Stimulated activated CD4-positive, alpha-beta T cell treated with anti-CD3 and anti-CD28 coated beads, TNF-alpha, amount 100 ng/mL, for 48 hours (primary cell): Measurements from ENCODE around the gene MAN1C1.
A peak's percentile ranks its signal among the peaks of the same experiment; 100 is the strongest.
"Not testable (repeated sequence)": the region's sequence is repeated elsewhere in the genome, so short reads cannot be mapped to it uniquely, and the experiment has no call there.

Experiments
- DNase-seq, 3 donors: peaks; one replicate each; pipeline ENCODE4 v3.0.0-alpha.2; 2020; ENCODE audit warnings: low read depth in 3 of 3

Gene MAN1C1

DNA sequence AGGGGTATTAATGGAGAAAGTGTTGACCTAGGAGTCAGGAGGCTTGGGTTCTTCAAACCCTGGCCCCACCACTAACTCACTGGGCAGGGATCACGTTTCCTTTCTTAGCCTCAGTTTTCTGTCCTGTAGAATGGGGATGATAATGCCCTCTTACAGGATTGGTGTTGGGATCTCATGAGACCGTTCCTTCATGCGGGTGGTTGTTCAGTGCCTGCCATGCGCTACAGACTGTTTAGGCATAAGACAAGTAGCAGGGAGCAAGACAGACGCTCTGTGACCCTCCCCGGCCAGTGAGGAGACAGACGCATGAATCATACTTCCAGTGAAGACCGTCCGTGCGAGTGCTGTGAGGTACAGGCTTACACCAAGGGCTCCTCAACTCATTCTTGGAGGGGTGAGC is 81.7 kb downstream of the MAN1C1 start:
- DNase-seq = peak in 1 of 3 donors; percentile 59

DNA sequence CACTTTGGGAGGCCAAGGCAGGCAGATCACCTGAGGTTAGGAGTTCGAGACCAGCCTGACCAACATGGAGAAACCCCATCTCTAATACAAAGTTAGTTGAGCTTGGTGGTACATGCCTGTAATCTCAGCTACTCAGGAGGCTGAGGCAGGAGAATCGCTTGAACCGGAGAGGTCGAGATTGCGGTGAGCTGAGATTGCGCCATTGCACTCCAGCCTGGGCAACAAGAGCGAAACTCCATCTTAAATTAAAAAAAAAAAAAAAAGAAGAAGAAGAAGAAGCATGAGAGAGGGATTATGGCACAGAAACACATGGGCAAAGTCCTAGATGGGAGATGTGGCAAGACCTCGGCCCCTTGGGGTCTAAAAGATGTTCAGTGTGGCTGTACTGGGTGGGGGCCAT is 82.5 kb downstream of the MAN1C1 start:
- DNase-seq = not testable (repeated sequence)

DNA sequence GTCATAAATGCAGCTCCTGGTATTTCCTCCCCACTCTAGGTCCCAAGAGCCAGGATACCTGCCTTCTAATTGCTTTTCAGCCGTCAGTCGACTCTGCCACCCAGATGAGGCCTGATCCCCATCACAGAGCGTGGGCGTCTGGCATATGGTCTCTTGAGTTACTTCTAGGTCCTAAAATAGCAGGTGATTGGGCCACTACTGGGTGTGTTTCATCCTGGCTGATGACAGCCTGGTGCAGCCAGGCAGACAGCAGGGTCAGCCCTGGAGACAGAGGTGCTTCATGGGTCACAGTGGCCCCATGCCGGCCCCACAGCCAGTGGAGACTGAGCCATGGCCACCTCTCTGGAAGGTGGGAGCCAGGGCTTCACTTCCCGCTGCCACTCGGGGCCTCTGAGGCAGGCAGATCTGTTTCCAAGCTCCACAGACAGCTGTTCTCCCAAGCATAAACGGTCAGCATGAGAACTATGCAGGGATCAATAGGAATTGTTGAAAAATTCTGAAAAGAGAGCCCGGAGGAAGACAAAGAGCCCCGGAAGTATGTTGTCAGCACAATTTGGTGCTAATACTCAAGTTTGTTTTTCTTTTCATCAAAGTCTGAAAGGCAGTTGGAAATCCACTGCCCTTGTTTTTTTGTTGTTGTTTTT is 83.0 kb downstream of the MAN1C1 start:
- DNase-seq = no peak

DNA sequence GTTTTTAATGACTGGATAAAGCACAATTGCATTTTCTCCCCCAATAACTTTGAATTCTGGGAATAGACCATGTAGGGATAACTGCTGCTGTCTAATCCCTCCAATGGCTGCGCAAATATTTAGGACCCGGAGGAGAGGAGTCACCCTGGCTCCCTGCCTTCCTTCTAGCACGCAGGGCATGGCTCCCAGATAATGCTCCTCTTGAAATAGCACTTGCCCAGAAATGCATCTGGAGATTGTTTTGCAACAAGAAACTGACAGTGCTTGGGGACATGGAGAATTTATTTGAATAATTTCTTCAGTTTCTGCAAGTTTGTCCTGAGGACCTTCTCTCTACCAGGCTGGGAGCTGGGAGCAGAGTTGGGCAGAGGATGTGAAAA is 83.5 kb downstream of the MAN1C1 start:
- DNase-seq = no peak

DNA sequence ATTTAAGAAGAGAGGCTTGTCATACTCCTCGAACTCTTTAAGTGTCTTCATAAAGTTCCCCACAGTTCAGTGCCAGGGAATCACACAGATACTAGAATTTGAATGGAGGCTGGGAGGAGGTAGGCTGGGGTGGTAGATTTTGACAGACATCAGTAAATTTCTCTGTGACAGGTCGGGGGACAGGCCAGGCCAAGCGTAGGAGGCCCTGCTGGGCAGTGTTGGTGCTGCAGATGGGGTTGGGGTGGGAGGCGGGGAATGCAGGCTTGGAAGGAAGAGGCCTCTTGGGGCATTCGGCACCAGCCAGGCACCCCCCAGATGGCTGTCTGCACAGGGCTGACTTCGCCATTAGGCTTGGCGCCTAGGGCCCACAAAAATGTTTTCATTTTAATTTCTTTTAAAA is 84.0 kb downstream of the MAN1C1 start:
- DNase-seq = no peak

DNA sequence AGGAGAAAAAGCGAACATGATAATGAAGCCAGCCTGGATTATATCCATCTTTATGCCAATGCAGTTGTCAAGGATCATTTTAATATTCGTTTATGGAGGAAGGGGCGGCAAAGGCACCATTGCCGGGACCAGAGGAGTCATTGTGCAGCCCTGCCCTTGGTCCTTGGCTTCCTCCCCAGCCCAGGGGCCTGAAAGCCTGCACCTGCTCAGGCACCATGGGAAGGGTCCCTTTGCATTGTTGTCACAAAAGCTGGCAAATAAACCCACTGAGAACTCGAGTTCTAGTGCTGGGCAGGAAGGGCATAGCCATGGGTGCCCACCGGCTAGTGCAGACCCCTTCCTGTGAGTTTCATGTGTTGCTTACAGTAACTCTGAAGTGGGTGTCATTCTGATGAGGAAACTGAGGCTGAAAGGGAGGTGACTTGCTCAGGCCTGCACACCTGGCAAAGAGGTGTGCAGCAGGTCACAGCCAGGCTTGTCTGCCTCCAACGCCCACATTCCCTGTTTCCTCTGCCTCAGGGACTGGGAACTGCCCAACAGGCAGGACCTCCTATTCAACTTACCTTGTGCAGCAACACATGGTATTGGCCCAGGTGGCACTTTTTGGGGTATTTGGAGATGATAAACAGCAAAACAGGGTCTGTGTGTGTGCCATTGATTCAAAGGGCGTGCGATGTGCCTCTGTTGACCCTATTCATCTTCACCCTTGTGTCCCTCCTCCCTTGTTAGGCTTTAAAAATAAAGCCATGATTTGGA is 84.6 kb downstream of the MAN1C1 start:
- no peak for DNase-seq

DNA sequence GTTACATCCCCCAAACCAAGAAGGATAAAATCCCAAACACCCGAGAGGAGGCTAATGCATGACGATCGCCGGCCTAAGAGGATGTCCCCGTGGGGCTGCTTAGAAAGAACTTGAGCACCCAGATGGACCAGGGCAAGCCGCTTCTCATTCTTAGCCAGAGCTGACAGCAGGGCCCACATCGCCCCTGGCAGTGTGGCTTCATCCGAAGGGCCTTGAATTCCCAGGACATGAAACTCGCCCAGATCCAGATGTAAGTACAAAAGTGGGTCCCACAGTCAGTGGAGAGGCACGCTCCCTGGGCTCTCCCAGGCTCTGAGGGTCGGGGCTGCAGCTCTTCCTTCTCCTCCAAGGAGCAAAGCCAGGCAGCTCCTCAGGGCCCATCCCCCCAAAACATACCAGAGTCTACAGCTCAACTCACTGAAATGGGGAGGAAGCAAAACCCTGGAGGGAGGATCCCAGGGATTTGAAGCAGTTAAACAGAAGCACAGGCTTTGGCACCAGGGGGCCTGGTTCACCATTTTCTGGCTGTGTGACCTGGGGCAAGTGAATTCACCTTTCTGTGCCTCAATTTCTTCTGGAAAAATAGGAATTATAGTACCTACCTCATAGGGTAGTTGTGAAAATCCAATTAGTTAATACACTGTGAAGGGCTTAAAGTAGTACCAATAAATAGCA is 85.6 kb downstream of the MAN1C1 start:
- DNase-seq = no peak

DNA sequence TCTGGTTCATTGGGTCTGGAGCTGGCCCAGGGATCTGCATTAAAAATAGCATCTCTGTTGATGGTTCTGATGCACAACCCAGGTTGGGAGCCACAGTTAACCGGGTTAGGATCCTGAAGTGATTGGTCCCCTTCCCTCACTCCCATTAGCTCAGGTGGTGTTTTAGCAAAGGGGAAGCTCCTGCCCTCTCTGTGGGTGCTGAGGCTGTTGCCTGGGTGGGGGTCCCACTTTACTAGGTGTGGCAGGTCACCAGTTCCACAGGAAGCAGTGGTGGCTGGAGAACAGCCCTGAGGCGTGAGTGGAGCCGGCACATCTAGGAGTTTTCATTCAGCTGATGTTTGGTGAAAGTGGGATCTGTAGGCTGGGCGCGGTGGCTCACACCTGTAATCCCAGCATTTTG is 86.5 kb downstream of the MAN1C1 start:
- no peak for DNase-seq

DNA sequence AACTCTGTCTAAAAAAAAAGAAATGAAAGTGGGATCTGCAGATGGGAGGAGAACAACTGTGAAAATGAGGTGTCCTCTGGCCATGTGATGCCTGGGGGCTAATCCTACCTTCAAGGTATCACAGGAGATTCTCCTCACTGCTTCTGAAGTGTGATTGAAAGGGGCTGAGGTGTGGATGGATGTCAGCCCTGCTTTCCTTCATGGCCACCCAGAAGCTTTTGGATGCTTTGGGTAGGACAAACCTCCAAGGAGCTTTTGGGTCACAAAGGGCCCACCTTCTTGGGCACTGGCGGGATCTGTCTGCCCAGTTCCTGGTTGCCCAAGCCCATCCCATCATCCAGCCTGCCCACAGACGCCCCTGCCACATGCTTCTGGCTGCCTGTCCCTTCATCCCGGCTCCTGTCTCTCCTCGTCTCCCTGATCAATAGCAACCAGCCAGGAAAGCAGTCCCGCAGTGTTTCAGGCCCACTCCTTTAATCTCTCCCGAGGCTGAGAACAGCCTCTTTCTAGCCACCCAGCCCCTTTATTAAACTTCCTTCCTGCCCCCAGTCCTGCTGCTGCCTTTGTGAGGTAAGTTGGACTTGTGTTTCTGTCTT is 87.2 kb downstream of the MAN1C1 start:
- no peak for DNase-seq

DNA sequence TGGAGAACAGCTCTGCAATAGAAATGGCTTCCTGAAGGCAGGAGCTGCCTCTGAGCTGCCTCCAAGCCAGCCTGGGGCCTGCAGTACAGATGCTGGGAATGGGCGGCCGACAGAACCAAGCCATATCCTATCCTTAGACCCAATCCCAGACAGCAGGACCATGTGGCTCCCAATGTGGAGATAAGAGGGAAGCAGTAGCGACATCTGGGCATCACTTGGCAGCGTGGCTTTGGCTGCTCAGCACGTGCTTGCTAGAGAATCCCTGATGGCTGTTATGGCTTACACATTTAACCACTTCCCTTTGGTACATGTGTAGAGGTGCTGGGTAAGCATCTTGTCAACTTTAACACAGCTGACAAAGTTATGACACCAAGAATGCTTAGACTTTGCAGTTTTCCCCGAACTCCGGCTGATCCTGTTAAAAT is 87.7 kb downstream of the MAN1C1 start:
- DNase-seq = no peak

DNA sequence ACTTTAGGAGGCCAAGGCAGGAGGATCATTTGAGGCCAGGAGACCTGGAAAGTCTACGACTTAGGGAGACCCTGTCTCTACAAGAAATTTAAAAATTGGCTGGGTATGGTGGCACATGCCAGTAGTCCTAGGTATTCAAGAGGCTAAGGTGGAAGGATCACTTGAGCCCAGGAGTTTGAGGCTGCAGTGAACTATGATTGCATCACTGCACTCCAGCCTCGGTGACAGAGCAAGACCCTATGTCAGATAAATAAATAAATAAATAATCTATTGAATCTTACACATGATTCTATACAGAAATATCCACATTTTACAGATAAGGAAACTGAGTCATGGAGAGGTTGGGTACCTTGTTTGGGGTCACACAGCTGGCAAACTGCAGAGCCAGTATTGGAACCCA is 89.1 kb downstream of the MAN1C1 start:
- DNase-seq = no peak

DNA sequence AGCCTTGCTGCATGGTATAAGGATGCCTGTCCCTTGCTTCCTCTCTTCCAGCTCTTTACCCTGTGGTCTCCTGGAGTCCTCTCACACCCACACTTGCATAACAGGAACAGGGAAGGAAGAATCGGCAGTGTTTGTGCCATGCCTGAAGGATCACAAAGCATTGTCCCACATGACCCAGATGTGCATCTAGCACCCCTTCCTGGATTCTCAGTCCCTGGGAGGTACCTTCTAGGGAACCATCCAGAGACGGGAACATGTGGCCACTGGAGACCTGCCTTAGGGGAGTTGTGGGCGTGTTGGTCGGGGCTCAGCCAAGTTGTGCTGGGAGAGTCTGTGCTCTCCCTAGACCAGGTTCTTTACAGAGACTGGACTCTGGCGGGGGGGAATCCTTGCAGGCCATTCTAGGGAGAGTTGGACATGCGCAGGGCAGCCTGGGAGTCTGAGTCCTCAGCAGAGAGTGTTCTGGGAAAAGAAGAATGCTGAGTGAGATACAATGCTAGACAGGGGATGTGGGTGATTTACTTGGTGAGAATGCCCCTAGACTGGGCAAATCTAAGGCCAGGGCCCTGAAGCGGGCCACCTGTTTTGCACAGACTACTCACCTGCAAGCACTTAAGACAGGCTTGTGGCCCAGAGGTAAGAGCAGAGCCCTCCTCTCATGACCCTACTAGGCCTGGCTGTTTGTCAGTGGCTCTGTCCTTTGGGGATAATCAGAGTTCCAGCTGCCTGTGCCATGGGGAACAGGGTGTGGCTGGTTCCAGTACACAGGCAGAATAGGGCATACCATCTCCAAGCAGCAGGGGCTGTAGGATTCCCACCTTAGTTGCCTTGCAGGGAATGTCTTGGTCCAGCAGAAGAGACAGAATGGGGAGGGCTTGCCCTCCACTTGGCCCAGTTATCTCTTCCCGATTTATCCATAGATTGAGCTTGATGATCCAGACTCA is 89.8 kb downstream of the MAN1C1 start:
- no peak for DNase-seq

DNA sequence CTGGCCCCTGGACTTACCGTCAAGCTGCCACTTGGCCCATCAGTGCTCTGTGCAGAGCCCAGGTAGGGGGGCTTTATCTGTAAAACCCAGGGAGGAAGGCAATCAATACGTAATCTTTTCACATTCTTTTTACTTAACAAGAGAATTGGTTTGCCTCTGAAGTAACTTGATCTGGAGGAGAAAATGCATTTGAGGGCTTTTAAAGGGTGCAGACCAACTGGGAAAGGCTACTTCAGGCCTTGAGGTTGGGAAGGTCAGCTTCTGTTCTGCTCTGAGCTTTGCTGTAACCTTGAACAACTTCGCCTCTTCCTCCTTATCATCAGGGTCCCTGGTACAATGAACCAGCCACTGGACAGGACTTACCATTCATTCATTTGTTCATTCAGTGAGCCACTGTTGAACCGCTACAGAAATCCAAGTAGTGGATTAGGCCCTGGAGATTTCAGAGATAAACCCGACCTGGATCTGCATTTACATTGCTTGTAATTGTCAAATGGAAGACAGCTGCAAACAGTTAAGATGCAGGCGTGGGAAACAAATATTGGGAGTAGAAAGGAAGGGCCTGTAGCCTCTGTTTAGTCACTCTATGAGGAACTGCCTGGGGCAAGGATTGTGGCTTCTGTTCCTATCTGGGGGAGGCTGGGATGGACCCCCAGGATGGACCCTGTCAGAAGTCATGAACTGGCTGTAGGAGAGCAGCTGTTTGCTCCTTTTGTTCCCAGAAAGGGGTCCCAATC is 90.9 kb downstream of the MAN1C1 start:
- no peak for DNase-seq

DNA sequence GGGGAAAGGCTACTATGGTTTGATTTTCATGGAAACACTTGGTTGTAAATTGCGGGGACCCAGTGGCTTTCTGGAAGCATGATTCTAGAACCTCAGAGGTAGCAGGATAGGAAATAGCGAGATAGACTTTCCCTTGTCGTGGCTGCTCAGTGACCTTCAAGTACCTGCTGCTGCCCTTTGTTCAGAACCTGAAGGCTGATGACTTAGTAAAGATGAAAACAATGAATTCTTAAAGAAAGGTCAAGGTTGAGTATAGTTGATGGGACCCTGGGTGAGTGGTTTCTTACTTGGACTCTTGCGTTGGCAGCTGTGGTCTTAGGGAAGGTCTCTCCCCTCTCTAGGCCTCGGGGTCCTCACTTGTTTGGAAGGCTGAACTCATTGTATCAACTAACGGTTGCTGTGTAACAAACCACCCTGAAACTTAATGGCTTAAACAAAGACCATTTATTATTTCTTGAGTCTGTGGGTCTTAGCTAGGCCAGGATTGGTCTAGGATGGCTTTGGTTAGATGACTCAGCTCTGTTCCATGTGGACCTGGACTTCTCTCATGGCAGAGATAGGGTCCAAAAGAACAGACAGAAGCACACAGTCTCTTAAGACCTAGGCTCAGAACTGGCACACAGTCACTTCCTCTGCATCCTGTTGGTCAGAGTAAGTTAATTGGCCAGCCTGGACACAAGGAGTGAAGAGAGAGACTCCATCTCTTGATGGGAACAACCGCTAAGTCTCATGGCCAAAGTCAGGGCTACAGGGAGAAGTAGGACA is 94.2 kb downstream of the MAN1C1 start:
- DNase-seq = no peak

DNA sequence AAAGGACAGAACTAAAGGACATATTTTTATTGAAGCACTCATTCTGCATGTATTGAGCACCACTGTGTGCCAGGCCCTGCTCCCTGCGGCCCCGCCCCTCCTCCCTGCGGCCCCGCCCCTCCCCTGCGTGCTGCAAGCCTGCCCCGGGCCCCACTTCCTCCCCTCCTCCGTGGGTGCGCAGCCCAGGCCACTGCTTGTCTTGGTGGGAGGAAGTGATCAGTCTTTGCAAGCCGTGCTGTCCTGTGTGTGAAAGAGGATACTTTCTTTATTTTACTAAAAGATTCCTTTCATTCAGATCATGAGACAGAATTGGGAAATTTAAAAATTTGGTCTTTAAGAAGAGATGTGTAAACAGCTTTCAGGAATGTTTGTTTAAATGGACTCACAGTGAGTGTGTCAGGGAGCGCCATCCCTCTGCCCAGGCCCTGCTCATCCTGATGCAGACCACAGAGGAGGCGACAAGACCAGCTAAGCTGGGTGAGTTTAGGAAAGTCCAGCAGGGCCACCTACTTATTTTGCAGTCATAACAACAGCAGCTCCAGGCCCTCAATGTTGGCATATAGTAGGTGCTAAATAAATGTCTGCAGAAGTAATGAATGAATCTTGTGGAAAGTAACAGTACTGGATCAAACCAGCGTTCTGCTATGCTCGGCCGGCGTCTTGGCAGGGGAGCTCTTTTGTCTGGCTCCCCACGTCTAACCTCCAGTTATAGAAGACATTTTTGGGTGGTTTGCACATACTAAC is 95.1 kb downstream of the MAN1C1 start:
- DNase-seq = peak in 2 of 3 donors; percentile 30 to 56

DNA sequence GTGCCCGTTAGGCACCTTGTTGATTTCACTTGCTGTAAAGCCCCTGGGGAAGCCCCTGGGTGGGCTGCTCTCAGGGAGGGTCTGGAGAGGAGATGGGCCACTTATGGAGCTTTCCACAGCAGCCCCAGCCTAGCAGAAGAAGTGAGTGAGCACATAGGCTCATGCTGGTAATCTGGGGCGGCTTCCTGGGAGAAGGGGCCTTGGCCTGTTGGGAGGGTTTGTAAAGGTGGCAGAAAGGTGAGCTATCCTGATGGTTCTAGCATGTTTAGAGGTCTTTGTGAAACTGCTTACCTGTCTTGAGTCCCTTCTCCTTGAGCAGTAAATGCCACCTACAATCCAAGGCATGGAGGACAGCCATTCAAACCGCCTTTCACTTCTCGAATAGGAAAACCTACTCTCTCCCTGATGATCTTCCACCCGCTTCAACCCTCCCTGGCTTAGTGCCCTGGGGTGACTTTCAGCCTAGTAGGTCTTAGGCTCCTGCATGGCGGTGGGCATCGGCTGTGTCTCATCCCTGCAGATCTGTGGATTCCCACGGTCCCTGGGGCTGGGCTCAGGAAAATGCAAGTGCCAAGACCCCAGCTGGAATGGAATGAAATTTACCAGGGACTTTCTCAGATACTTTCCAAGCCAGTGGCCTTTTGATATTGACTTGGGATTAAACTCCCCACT is 95.8 kb downstream of the MAN1C1 start:
- no peak for DNase-seq

DNA sequence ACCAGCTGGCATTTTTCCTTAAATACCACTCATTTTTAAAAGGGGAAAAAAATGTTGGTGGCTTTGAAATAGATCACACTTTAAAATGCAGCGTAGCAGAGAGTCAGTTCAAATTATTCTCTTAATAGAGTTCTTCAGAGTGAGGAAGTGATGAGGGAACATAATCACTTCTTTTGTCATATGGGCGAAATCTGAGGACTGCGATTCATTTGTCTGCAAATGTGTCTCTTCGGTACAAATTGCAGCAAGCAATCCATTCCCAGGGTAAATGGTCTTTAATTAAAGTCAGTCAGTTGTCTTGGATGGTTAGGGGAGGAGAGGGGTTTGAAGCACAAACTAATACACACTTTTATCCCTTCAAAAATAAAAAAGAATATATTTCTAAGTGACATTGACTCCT is 97.4 kb downstream of the MAN1C1 start:
- no peak for DNase-seq

DNA sequence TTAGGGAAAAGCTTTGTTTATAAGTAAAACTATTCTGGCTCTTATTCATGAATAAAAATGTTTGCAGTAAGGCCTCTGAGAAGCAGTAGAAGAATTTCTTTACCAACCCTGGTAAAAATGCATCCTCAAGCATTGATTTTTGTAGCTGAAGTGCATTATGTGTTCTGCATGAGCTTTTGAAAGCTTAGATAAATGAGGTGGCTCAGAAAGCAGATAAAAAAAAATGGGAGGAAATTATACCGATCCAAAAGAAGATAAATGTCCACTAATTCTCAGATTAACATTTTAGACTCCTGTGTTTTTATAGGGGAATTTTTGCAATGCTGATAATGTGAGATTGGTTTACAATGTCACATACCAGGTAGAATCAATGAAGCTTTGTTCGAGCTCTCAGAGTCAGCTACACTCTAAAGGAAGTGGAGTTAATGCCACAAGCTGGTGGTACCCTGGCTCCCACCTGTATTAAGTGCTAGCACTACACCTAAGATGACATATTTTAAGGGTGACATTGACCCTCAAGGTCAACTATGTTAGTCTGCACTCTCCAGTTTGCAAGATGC is 97.9 kb downstream of the MAN1C1 start:
- DNase-seq = no peak
